ENCODE data around the gene SLC5A5. TPM values are rescaled to one million over a fixed set of nuclear protein-coding genes. Genes with fewer than 3 reads are reported as not detected.

Gene SLC5A5
- total RNA-seq, 4 donors from 2014 or later: 0.16 TPM; not detected in 3

GRCh38 chr19:17841371-17841809, 30.4 kb upstream of the SLC5A5 start:
- Histone ChIP-seq H3K4me1 (peaks cover 0 to 22% (median 9%) of the 10 kb centered on the region in 3 donors), H3K27ac (peak overlapping the region in 1 of 4 donors; percentile 13), H3K9me3 (no peaks in the 10 kb centered on the region), H3K27me3 (peaks cover 88% of the 10 kb centered on the region), H3K36me3 (no peaks in the 10 kb centered on the region), H3K4me3 (peak overlapping the region in 1 of 2 donors; percentile 42)
- peak; percentile 25 for ATAC-seq
- TF ChIP-seq CTCF (IDR thresholded peaks at IDR 0.05): no peak
- TF ChIP-seq EP300 (IDR thresholded peaks at IDR 0.05): no peak
- TF ChIP-seq POLR2A (IDR thresholded peaks at IDR 0.05): no peak
- TF ChIP-seq POLR2AphosphoS5 (IDR thresholded peaks at IDR 0.05): no peak
- WGBS, 2 donors (ENCODE audit: low coverage in 1 of 2): 0 to 40% methylated on average over 4 to 9 of the region's 30 CpGs

- TF ChIP-seq POLR2AphosphoS5 (IDR thresholded peaks at IDR 0.05) (no peak), EP300 (IDR thresholded peaks at IDR 0.05) (no peak), POLR2A (IDR thresholded peaks at IDR 0.05) (no peak), CTCF (IDR thresholded peaks at IDR 0.05) (no peak)
- Histone ChIP-seq H3K4me3 (peak overlapping the region in 1 of 2 donors; percentile 42), H3K4me1 (peaks cover 0 to 28% (median 9%) of the 10 kb centered on the region in 3 donors), H3K27ac (peak overlapping the region in 2 of 4 donors; percentile 13 to 19), H3K9me3 (no peaks in the 10 kb centered on the region), H3K36me3 (no peaks in the 10 kb centered on the region), H3K27me3 (peaks cover 93% of the 10 kb centered on the region)
- peak; percentile 74 for ATAC-seq
- 16 to 20% methylated on average over 2 to 19 of the region's 56 CpGs for WGBS, 2 donors (ENCODE audit: low coverage in 1 of 2)
Measured at GRCh38 chr19:17841810-17842662, 29.7 kb upstream of the SLC5A5 start.

GRCh38 chr19:17842663-17843291, 29.0 kb upstream of the SLC5A5 start:
- Histone ChIP-seq H3K4me1 (peaks cover 0 to 35% (median 9%) of the 10 kb centered on the region in 3 donors), H3K9me3 (no peaks in the 10 kb centered on the region), H3K4me3 (peak overlapping the region in 1 of 2 donors; percentile 42), H3K27ac (peak overlapping the region in 1 of 4 donors; percentile 19), H3K36me3 (no peaks in the 10 kb centered on the region), H3K27me3 (peaks cover 97% of the 10 kb centered on the region)
- TF ChIP-seq POLR2AphosphoS5 (IDR thresholded peaks at IDR 0.05): no peak
- no peak for TF ChIP-seq EP300 (IDR thresholded peaks at IDR 0.05)
- no peak for TF ChIP-seq CTCF (IDR thresholded peaks at IDR 0.05)
- no peak for TF ChIP-seq POLR2A (IDR thresholded peaks at IDR 0.05)
- ATAC-seq: no peak
- WGBS, 2 donors (ENCODE audit: low coverage in 1 of 2): no CpG with 5 or more reads among the region's 20 CpGs

- H3K27ac ChIP-seq: no peak overlapping the region
- TF ChIP-seq EP300 (IDR thresholded peaks at IDR 0.05): no peak
- TF ChIP-seq POLR2A (IDR thresholded peaks at IDR 0.05): no peak
- TF ChIP-seq POLR2AphosphoS5 (IDR thresholded peaks at IDR 0.05): no peak
- TF ChIP-seq CTCF (IDR thresholded peaks at IDR 0.05): no peak
- WGBS, 2 donors (ENCODE audit: low coverage in 1 of 2): 100% methylated on average over 1 of the region's 9 CpGs; no CpG with 5 or more reads in 1 of the 2 donors
Measured at GRCh38 chr19:17843292-17843827, 28.4 kb upstream of the SLC5A5 start.

More at GRCh38 chr19:17843292-17843827, 28.4 kb upstream of the SLC5A5 start:
- no peak for ATAC-seq
- peaks cover 0 to 41% (median 9%) of the 10 kb centered on the region in 3 donors for H3K4me1 ChIP-seq
- H3K4me3 ChIP-seq: no peak overlapping the region
- no peaks in the 10 kb centered on the region for H3K9me3 ChIP-seq
- H3K36me3 ChIP-seq: no peaks in the 10 kb centered on the region
- H3K27me3 ChIP-seq: peaks cover 97% of the 10 kb centered on the region
